Activated CD4-positive, alpha-beta T cell treated with anti-CD3 and anti-CD28 coated beads for 4 hours (primary cell): Measurements from ENCODE around the gene MSANTD3.
A peak's percentile ranks its signal among the peaks of the same experiment; 100 is the strongest.
"Not testable (repeated sequence)": the region's sequence is repeated elsewhere in the genome, so short reads cannot be mapped to it uniquely, and the experiment has no call there.

ENCODE experiments used
- DNase-seq, 2 donors: peaks; one replicate each; pipeline ENCODE4 v3.0.0-alpha.2; 2020

MSANTD3 gene

DNA sequence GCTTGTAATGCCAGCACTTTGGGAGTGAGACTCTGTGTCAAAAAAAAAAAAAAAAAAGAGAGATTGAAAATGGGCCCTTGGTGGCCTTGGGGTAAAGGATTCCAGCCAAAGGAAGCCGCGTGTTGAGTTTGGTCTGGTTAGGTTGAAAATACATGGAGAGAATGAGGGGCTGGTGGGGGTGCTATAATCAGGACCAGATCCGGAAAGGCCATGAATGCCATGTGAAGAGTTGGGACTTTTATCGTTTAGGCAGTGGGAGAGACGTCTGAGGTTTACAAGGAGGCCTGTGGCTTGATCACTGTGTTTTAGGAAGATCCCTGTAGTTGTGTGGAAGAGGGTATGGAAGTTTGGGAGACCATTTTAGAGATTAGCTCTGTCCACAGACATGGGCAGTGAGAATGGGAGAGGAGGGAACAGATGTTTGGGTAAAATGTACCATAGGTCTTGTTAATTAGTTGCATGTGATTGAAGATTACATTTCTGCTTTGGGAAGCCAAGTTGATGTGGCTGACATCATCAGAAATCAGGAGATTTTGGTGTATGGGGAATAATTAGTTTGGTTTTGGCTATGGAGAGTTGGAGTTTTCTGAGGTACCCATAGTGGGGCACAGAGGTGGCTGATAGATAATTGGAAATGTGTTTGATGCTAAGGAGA, 3.5 kb downstream of the MSANTD3 start:
- DNase-seq, result no peak

DNA sequence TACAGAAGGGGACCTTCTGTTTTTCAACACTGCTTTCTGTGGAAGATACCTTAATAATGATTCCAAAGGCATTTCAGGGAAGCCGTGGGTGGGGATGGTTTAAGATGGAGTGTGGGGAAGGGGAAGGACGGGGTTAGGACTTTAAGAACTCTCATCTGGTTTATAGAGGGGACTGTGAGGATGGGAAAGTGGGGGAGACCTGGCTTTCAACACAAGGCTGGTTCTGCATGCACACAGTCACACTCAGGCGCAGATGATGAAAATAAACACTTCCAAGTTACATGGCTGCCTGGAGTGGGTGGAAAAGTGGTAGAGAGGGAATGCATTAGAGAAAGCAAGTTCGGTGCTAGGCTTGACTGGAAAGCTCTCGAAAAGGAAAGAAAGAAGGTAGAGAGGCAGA, 4.9 kb downstream of the MSANTD3 start:
- DNase-seq, result no peak

DNA sequence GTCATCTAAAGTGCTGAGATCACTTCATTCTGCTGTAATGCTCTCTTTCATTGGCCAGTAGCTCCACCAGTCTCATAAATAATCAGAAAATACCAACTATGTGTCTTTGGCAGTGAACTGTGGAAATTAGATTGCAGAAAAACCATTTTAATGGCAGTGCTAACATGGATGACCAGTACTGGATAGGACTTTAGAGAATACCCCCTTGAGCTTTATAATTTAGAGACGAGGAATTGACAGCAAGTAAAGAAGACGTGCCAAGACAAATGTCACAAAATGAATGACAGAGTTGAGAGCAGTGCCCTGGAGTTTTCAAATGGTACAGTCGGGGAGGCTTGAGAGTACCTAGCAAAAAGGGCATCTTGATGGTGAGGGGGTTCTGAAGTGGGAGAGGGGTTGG, 5.8 kb downstream of the MSANTD3 start:
- DNase-seq, result no peak

DNA sequence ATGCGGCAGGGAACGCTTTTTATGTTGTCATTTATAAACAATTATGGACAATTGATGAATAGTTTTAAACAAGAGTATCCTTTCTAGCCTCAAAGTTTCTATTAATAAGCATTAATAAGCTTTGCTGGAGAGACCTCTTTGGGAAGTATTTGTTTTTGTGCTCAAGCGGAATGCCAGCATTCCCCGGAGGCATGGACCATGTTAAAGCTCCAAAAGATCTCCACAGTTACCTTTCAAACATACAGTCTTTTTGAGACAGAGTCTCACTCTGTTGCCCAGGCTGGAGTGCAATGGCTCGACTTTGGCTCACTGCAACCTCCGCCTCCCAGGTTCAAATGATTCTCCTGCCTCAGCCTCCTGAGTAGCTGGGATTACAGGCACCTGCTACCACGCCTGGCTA, 9.6 kb downstream of the MSANTD3 start:
- DNase-seq, result no peak

DNA sequence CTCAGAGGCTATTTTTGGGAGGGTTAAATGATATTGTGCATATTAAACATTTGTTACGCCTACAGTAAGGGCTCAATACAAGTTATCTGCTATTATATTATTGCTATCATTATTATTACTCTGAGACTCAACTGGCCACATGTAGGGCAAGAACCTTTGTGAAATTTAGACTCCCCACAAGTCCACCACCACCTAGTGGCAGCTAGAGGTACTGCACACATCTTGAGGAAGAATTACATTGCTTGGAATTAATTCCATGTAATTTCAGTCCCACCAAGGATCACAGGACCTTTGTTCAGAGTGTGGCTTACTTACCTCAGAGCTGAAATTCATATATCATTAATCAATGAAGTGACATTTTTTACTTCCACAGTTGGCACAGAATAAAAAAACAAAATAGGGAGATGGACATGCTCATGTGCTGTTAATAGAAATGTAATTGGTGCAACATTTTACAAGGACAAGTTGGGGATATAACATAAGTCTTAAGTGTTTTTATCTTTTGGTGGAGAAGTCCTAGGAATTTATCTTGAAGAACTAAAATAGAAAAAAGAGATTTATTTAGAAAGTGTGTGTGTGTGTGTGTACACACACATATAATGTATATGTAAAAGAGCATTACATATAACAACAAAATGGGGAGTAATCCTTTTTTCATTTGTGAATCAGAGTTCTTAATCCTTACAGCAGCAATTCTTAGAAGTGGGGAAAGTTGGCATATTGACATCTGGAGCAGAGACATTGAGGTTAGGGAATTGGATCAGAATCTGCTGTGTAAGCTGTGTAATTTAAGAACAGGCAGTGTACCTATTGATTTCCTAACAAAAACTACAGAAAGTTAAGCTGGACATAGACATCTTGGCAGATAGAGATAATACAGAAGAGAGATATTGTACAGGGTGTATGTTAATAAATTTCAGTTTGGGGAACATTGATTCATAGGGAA, 11.2 kb downstream of the MSANTD3 start:
- peak; percentile 56 to 74 for DNase-seq

DNA sequence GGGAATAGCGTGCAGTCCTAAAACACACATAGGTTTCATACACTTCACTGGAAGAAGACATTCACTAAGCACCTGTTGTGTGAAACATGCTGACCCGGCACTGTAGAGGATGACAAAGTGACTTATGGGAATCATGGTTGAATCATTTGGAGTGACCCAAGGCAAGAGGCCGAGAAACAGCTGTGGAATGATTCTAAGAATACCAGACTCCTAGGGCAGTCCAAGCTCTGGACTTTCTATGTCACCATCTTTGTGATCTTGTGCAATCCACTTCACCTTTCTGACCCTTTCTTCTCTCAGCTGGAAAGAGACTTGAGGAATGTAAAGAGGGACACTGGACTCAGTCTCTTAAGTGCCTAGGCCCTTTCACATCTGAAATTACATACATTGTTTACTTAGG, 13.1 kb downstream of the MSANTD3 start:
- no peak for DNase-seq

DNA sequence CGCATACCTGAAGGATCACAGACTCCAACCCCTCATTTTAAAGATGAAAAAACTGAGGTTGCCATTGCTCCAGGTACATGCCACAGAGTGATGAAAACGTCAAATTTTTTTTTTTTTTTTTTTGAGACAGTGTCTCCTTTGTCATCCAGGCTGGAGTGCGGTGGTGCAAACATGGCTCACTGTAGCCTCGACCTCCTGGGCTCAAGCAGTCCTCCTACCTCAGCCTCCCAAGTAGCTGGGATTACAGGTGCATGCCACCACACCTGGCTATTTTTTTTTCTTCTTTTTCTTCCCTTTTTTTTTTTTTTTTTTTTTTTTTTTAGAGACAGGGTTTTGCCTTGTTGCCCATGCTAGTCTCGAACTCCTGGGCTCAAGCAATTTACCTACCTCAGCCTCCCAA, 13.5 kb downstream of the MSANTD3 start:
- not testable (repeated sequence) for DNase-seq

DNA sequence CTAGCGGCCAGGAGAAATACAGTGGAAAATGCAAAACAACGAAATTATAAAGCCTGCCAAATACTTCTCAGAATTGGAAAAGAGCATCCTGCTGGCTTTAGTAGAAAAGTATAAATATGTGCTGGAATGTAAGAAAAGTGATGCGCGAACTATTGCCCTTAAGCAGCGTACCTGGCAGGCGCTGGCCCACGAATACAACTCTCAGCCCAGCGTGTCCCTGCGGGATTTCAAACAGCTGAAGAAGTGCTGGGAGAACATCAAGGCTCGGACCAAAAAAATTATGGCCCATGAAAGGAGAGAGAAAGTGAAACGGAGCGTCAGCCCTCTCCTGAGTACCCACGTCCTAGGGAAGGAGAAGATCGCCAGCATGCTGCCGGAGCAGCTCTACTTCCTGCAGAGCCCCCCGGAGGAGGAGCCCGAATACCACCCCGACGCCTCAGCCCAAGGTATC, 15.0 kb downstream of the MSANTD3 start:
- DNase-seq, result no peak

DNA sequence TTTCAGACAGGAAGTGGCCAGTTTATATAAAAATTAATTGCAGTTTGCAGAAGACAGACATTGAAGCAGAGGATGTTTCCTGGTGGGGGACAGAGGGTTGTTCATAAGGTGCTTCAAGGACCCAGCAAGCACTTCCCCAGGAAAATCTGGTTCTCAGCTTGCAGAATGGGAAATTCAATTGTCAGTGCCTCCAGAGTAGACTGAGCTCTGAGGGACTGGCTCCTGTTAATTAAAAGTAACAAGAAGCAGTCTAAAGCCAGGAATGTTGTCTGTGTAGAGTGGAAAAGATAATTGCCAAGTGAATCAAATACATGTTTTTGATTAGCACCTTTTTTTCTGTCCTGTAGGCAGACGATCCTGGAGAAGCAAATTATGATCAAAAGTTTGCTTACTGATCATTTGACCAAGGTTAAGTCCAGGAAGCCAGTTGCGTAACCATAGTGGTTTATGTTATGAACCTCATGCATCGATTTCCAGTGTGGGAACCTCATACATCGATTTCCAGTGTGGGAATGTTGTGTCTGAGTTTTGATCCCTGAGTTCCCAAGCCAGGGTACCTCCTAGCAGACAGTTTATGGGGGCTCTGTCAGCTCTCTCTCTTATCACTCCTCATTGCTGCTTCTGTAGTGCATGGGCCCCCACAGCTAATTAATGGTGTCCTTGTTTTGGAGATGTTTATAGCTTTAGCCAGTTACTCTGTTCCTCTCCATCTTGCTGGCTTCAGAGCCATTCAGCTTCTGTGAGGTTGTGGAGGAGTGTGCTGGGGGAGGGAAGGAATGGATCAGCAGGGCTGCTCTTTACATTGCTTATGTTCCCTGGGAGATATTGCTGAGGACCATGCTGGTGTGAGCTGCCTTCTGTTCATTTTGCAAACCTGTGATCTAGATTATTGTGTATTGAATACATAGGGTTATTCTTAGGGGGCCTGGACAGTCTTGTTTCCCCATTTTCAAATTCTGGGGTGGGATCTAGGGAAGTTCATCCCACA, 17.1 kb downstream of the MSANTD3 start:
- DNase-seq, result no peak

DNA sequence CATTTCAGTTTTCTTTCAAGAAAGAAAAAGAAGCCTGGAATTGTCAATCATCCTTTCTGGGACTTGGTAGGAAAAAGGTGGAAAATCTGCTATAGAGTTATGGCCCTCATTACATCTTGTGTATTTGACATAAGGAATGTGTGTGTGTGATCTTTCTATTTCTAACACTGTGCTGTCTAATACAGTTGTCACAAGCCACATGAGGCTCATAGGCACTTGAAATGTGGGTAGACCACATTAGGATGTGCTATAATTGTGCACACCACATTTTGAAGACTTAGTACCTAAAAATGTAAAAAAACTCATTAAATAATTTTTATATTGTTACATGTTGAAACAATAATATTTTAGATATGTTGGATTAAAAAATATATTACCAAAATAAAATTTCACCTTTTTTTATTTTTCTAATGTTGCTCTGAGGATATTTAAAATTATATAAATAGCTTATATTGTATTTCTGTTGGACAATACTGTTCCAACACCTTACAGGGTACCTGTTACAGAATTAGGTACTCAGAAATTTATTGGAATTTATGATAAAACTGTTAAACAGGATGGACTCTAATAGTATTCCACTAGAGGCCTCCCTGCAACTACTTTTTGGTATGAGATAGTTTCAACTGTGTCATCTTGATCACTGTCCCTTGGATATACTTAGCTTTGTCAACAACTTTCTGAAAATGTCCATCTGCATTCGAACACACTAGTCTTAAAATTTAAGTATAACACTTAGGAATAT, 18.4 kb downstream of the MSANTD3 start:
- no peak for DNase-seq

DNA sequence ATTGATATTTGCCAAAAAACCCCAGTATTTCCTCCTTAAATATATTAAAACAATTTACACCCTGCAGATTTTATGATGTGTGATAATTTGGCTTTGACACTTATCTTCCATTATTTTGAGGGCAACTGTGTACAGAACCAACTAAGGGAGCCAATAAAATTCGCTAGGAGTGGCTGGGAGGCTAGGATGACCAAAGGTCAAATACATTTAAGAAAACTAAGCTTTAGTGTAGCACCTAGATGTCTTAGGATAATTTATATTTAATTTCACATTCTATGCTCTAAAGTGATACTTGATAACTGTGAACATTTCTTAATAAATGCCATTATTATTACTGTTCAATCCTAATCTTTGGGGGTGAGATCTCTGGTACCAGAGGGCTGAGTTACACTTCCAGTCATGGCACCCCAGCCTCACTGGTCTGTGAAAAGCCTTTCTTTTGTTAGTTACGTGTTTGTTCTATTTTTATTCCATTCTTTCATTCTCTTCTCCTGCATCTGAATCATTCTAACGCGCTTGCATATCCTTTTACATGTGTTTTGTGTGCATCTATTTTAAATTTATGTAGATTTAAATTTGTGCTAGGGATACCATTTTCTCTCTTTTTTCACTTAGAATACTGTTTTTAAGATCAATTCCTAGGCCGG, 19.1 kb downstream of the MSANTD3 start:
- no peak for DNase-seq

DNA sequence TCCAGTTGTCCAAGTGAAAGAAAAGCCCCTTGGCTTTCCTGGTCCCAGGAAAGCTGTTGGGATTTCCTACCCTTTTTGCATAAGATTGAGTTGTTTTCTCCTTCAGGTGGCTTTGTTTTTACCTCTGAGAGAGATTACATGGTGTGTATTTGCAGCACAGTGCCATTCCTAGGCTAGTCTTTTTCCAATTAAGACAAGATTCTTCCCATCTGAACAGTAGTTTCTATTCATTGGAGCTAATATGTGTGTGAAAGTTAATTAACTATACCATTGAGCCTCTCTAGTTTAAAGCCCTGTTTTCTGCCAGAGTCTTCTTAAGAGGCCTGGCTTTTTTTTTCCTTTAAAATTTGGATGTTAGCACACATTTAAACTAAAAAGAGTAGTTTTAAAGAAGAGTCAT, 20.1 kb downstream of the MSANTD3 start:
- DNase-seq, result no peak

DNA sequence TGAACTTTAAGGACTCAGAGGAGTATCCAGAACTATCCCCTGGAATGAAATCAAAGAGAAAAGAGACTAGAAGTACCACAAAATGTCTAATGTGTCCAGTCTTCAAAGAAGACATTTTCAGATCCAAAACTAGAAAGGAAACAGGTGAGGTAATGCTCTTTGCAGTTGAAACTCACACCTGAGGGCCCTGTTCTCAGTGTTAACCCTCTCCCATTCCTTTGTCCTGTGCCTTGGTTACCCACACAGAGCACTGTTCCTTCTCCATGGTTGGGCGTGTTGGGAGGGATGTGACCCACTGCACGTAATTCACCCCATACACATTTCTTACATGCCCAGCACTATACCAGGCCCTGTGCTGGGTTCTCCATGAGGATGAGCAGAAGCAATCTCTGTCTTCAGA, 21.3 kb downstream of the MSANTD3 start:
- DNase-seq, result no peak

DNA sequence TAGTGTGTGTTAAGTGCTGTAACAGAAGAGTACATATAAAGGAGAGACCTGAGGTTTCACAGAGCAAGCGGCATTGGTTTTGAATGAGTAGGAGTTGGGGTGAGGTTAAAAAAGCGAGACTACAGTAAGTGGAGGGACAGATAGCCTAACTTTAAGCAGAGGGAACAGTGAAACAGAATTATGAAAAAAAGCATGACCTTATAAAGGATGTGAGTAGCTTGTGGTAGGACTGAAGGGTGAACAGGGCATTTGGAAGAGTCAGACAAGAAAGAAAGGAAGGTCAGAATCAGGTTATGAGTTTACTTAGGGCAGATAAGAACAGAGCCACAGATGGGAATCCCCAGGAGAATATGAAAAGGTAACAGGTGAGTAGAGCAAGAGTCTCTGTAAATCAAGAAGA, 22.5 kb downstream of the MSANTD3 start:
- DNase-seq, result no peak

DNA sequence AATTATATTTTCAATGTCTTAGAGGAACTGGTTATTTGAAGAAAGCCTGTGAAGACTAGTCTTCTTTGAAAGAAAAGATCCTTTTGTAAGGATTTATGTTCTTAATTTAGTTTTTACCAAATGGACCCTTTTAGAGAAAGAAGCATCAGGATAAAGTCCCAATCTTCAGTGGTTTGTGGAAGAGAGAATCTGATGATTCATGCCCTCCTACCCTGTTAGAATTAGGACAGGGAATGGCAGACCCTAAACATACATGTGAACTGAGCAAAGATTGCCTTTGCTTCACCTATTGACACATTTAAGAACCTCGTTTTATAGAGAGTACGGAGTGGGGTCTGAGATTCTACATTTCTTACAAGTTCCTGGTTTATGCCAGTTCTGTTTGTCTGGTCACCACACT, 26.0 kb downstream of the MSANTD3 start:
- DNase-seq, result no peak

DNA sequence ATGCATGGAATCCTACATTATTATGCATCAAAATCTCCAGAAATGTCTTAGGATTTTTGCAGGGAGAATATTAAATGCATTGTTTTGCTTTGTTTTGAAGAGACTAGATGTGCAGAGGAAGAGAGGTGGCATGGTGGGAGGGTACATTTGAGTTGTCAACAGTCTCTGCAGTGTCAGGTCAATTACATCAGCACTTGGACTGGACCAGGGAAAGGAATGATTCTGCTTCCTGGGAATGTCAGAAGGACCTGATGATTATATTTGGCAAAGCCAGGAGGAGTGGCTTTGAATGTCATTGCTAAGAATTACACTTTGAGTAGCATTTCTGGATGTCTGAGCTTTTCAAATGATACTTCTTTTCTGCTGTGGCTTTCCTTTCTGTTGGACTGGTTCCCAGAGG, 28.5 kb downstream of the MSANTD3 start:
- no peak for DNase-seq

DNA sequence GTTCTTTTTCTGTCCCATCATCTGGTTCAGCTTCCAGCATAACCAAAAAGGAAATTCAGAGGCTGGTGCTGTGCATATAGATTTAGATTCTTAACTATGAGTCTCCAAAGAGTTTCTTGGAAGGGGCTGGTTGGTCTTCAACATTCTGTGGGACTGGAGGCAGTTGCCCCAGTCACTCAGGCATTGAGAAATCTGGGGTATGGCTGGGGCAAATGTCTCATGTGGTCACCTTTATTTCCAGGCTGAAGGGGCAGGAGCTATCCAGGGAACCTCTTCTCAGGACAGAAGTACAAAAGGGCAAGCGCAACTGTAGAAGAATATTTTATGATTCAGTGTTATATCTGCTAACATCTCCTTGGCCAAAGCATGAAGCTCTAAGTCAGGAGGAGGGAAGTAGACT, 30.6 kb downstream of the MSANTD3 start:
- no peak for DNase-seq

DNA sequence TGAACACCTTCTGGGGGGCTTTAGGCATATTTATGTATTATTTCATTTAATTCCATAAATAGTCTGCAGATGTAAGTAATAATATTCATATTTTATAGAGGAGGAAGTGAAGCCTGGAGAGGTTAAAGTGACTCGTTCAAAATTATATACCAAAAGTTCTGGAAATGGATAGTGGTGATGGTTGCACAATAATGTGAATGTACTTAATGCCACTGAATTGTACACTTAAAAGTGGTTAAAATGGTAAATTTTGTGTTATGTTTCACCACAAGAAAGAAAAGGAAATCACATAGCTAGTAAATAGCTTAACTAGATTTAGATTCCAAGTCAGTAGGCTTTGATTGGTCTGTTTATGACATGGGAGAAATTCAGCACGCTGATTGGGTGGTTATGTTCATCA, 33.0 kb downstream of the MSANTD3 start:
- no peak for DNase-seq

DNA sequence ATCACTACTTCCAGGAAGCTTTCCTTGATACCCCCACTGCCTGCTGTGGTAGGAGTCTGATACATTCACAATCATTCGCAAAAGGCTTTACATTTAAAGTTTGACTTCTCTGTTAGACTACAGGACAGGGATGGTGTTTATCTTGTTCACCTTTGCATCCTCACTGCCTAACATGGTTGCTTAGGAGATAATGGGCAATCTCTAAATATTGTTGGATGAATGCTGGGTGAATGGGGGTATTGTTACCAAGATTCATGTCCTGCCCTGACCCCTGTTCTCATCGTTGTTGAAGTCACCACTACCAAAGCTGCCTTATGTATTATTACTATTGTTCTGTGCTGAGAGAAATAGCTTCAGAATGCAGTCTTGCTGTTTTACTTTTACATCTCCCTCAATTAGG, 38.3 kb downstream of the MSANTD3 start:
- no peak for DNase-seq

DNA sequence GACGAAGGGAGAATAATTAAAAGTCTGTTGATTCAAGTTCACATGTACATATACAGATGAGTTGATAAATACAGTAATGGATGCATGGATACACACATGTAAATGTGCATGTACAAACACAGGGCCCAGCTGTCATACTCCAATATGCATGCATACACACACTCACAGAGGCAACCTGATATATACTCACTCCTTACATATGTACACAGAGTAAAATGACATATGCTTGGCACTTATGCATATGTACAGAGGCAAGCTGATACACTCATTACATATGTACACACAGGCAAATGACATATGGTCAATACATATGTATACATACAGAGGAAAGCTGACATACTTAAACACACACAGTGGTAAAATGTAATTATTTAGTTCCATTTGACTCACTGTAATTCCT, 38.8 kb downstream of the MSANTD3 start:
- DNase-seq, result no peak

DNA sequence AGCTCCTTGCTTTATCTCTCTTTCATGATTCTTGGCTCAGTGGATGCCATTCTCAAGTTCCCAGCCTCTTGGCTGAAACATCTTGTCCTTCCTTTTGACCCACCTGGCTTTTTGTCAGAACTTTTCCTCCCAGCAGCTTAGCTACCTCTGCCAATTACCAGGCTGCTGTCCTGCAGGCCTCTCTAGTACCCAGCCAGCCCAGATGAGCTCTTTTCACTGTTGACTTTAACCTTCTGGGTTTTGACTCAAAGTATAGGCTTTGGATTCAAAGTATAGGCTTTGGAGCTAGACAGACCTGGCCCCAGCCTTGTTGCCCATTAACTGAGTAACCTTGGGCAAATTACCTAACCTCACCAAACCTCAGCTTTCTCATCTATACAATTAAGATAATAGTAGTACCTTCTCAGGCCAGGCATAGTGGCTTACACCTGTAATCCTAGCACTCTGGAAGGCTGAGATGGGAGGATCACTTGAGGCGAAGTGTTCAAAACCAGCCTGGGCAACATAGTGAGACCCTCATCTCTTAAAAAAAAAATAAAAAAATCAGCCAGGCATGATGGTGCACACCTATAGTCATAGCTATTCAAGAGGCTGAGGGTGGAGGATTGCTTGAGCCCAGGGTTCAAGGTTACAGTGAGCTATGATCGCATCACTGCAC, 39.4 kb downstream of the MSANTD3 start:
- DNase-seq, result no peak
